ENCODE results near the gene ELMO1. TPM values are rescaled to one million over a fixed set of nuclear protein-coding genes. Genes with fewer than 3 reads are reported as not detected.
A peak's percentile ranks its signal among the peaks of the same experiment; 100 is the strongest.

ELMO1 gene
- total and polyA plus RNA-seq, 2 experiments from 2014 or later = 19.7 to 28.7 TPM

GRCh38 chr7:36951257-36951697 lies 497.4 kb downstream of the ELMO1 start:
- H3K4me3 ChIP-seq = no peak overlapping the region
- H3K27me3 ChIP-seq = no peaks in the 10 kb centered on the region
- no peak for TF ChIP-seq EZH2 (IDR thresholded peaks at IDR 0.05; ENCODE audit: borderline replicate concordance)
- no peak for TF ChIP-seq CTCF (IDR thresholded peaks at IDR 0.05; ENCODE audit: poor library complexity)
- no peak for TF ChIP-seq EZH2phosphoT487 (IDR thresholded peaks at IDR 0.05; ENCODE audit: low read depth, severe bottlenecking, unreplicated experiment)
- no peaks in the 10 kb centered on the region for H3K9me2 ChIP-seq (replicated peaks; ENCODE audit: insufficient read depth)
- no peak for DNase-seq (ENCODE audit: low spot score)
- WGBS (ENCODE audit: low lambda C conversion rate, missing lambda C conversion rate) = 91% methylated on average over 3 of the region's 3 CpGs
- H2AFZ ChIP-seq = no peak overlapping the region
- H3K4me2 ChIP-seq = no peak overlapping the region
- no peaks in the 10 kb centered on the region for H3K36me3 ChIP-seq (replicated peaks; ENCODE audit: insufficient read depth, low read depth)
- no peaks in the 10 kb centered on the region for H3K9me3 ChIP-seq (ENCODE audit: low read depth)
- H4K20me1 ChIP-seq (ENCODE audit: insufficient read depth, poor library complexity, severe bottlenecking) = no peaks in the 10 kb centered on the region
- H3K27ac ChIP-seq = no peak overlapping the region
- peaks cover 13% of the 10 kb centered on the region for H3K4me1 ChIP-seq (ENCODE audit: insufficient read depth)
- H3K79me2 ChIP-seq = no peaks in the 10 kb centered on the region

- Histone ChIP-seq H3K27ac (peak overlapping the region; percentile 64), H3K36me3 (replicated peaks; ENCODE audit: insufficient read depth, low read depth) (no peaks in the 10 kb centered on the region), H3K27me3 (no peaks in the 10 kb centered on the region), H3K4me2 (peak overlapping the region; percentile 48), H2AFZ (no peak overlapping the region), H3K9me3 (ENCODE audit: low read depth) (no peaks in the 10 kb centered on the region), H4K20me1 (ENCODE audit: insufficient read depth, poor library complexity, severe bottlenecking) (no peaks in the 10 kb centered on the region), H3K4me3 (no peak overlapping the region), H3K79me2 (no peaks in the 10 kb centered on the region), H3K9me2 (replicated peaks; ENCODE audit: insufficient read depth) (no peaks in the 10 kb centered on the region), H3K4me1 (ENCODE audit: insufficient read depth) (peaks cover 13% of the 10 kb centered on the region)
- TF ChIP-seq EZH2 (IDR thresholded peaks at IDR 0.05; ENCODE audit: borderline replicate concordance) (no peak), CTCF (IDR thresholded peaks at IDR 0.05; ENCODE audit: poor library complexity) (no peak), EZH2phosphoT487 (IDR thresholded peaks at IDR 0.05; ENCODE audit: low read depth, severe bottlenecking, unreplicated experiment) (no peak)
- WGBS (ENCODE audit: low lambda C conversion rate, missing lambda C conversion rate) = 69% methylated on average over 8 of the region's 8 CpGs
- DNase-seq (ENCODE audit: low spot score) = peak; percentile 60
Measured at GRCh38 chr7:36949711-36950600, 498.7 kb downstream of the ELMO1 start.

GRCh38 chr7:36946401-36946739 lies 502.3 kb downstream of the ELMO1 start:
- H3K4me3 ChIP-seq = no peak overlapping the region
- no peaks in the 10 kb centered on the region for H3K27me3 ChIP-seq
- no peaks in the 10 kb centered on the region for H3K36me3 ChIP-seq (replicated peaks; ENCODE audit: insufficient read depth, low read depth)
- no peaks in the 10 kb centered on the region for H4K20me1 ChIP-seq (ENCODE audit: insufficient read depth, poor library complexity, severe bottlenecking)
- peaks cover 25% of the 10 kb centered on the region for H3K4me1 ChIP-seq (ENCODE audit: insufficient read depth)
- no peak for TF ChIP-seq EZH2phosphoT487 (IDR thresholded peaks at IDR 0.05; ENCODE audit: low read depth, severe bottlenecking, unreplicated experiment)
- TF ChIP-seq EZH2 (IDR thresholded peaks at IDR 0.05; ENCODE audit: borderline replicate concordance) = no peak
- WGBS (ENCODE audit: low lambda C conversion rate, missing lambda C conversion rate) = 60% methylated on average over 2 of the region's 2 CpGs
- DNase-seq (ENCODE audit: low spot score) = no peak
- H3K4me2 ChIP-seq = no peak overlapping the region
- no peaks in the 10 kb centered on the region for H3K9me2 ChIP-seq (replicated peaks; ENCODE audit: insufficient read depth)
- H3K9me3 ChIP-seq (ENCODE audit: low read depth) = no peaks in the 10 kb centered on the region
- H2AFZ ChIP-seq = no peak overlapping the region
- peak overlapping the region; percentile 90 for H3K27ac ChIP-seq
- no peaks in the 10 kb centered on the region for H3K79me2 ChIP-seq

Data from hepatocyte (in vitro differentiated cells).